RWPE2 (cell line): ENCODE results near the gene ITGA5.

Experiments
- ATAC-seq: fragments of 200-7000 bp; cut with Tn5 transposase; 3 replicates; pipeline ENCODE4 v1.9.1; 2021; ENCODE audit warnings: low read depth
- DNase-seq: peaks from one replicate; pipeline ENCODE4 v3.0.0-alpha.2; 2020; ENCODE audit warnings: low spot score
- H3K27ac ChIP-seq: fragments of 450-650 bp; 2 replicates; pipeline ENCODE4 v1.5.1; 2017; ENCODE audit warnings: mild to moderate bottlenecking; ENCODE audit not compliant: poor library complexity, severe bottlenecking
- H3K27me3 ChIP-seq: fragments of 250-450 bp; sonication (Bioruptor Pico); 2 replicates; pipeline ENCODE4 v1.5.1; 2021; ENCODE audit warnings: mild to moderate bottlenecking, moderate library complexity; ENCODE audit not compliant: insufficient read depth, poor library complexity, severe bottlenecking
- H3K36me3 ChIP-seq: fragments of 250-450 bp; sonication (Bioruptor Pico); 2 replicates; pipeline ENCODE4 v1.5.1; 2020; ENCODE audit warnings: low read depth, mild to moderate bottlenecking, moderate library complexity
- H3K4me1 ChIP-seq: fragments of 250-450 bp; sonication (Bioruptor Pico); 2 replicates; pipeline ENCODE4 v1.5.1; 2021; ENCODE audit warnings: mild to moderate bottlenecking, moderate library complexity; ENCODE audit not compliant: insufficient read depth, poor library complexity, severe bottlenecking
- H3K4me3 ChIP-seq: fragments of 250-450 bp; sonication (Bioruptor Pico); 2 replicates; pipeline ENCODE4 v1.5.1; 2021; ENCODE audit warnings: mild to moderate bottlenecking, moderate library complexity; ENCODE audit not compliant: severe bottlenecking
- H3K9me3 ChIP-seq: fragments of 250-450 bp; sonication (Bioruptor Pico); 2 replicates; pipeline ENCODE4 v1.5.1; 2021; ENCODE audit warnings: mild to moderate bottlenecking, moderate library complexity; ENCODE audit not compliant: severe bottlenecking
- CTCF ChIP-seq: fragments of 450-650 bp; IDR thresholded peaks from one replicate; pipeline ENCODE4 v1.5.1; 2017; ENCODE audit warnings: mild to moderate bottlenecking, moderate library complexity; ENCODE audit not compliant: poor library complexity, severe bottlenecking

The ITGA5 gene

GRCh38 chr12:54364413-54364812 is 54.7 kb downstream of the ITGA5 start, which contains the start of gene GPR84:
GPR84 (minus strand) TSS chr12:54364486; CDS start chr12:54363851, 635 bp downstream.
- H3K27me3 ChIP-seq = no peaks in the 10 kb centered on the region
- no peak within 1 kb of the TSS for H3K4me3 ChIP-seq
- H3K9me3 ChIP-seq = no peaks in the 10 kb centered on the region
- no peak for DNase-seq
- peaks cover 8% of the 10 kb centered on the region for H3K4me1 ChIP-seq
- ATAC-seq = no peak
- TF ChIP-seq CTCF = no peak
- peaks cover 3% of the 10 kb centered on the region; the same call in 1 of the 2 replicates for H3K36me3 ChIP-seq
- H3K27ac ChIP-seq = no peak within 1 kb of the TSS

- H3K4me1 ChIP-seq = peaks cover 8% of the 10 kb centered on the region
- H3K4me3 ChIP-seq = no peak overlapping the region
- no peak overlapping the region for H3K27ac ChIP-seq
- H3K27me3 ChIP-seq = no peaks in the 10 kb centered on the region
- H3K9me3 ChIP-seq = no peaks in the 10 kb centered on the region
- TF ChIP-seq CTCF = no peak
- DNase-seq = no peak
- H3K36me3 ChIP-seq = no peaks in the 10 kb centered on the region
- no peak for ATAC-seq
Measured at GRCh38 chr12:54363618-54364017, 55.4 kb downstream of the ITGA5 start.

DNA sequence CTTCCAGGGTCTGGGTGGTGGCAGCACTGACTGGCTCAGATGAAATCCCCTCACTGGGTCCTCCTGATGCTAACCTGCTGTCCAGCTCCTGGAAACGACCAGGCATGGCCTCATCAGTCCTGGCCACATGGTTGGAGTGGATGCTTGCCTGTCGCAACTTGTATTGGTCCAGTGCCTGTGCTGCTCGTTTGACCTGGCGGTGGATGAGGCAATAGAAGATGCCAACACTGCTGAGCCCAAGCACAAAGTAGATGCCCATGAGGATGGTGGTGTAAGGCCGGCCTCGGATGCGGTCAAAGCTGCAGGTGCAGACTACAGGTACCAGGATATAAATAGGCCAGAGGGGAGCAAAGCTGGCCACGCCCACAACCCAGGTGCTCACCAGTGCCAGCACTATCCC is 56.0 kb downstream of the ITGA5 start:
- ATAC-seq = no peak
- Histone ChIP-seq H3K27ac (no peak overlapping the region), H3K4me3 (no peak overlapping the region), H3K9me3 (no peaks in the 10 kb centered on the region), H3K36me3 (no peaks in the 10 kb centered on the region), H3K4me1 (peaks cover 9% of the 10 kb centered on the region), H3K27me3 (no peaks in the 10 kb centered on the region)
- no peak for DNase-seq
- TF ChIP-seq CTCF = no peak

DNA sequence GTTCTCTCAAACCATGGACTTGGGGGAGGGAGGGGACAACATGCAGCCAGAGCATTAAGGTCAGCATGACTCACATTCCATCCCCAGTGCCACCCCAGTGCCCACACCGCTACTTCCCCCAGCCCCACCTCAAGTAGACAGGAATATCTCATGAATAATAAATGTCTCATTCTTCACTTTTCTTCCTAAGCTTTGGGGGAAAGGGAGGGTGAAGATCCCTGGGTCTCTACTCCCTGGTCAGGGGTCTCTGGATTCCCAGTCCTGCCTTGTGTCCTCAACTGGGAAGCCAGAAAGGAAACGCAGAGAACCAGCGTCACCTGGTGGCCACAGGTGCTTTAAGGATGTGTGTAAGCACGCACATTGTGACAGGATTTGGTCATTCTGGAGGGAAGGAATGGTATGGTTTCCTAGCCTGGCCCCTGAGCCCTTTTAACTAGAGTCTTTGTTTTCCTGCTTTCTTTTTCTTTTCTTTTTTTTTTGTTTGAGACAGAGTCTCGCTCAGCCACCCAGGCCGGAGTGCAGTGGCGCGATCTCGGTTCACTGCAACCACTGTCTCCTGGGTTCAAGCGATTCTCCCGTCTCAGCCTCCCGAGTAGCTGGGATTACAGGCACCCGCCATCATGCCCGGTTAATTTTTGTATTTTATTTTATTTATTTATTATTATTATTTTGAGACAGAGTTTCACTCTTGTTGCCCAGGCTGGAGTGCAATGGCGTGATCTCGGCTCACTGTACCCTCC is 58.2 kb downstream of the ITGA5 start:
- Histone ChIP-seq H3K27ac (peak overlapping the region; percentile 69), H3K4me3 (no peak overlapping the region), H3K27me3 (no peaks in the 10 kb centered on the region), H3K36me3 (no peaks in the 10 kb centered on the region), H3K4me1 (peaks cover 9% of the 10 kb centered on the region), H3K9me3 (no peaks in the 10 kb centered on the region)
- ATAC-seq (peak; percentile 35; the same call in 2 of the 3 replicates), DNase-seq (no peak)
- peak; percentile 94 for TF ChIP-seq CTCF

GRCh38 chr12:54359762-54360351 is 59.2 kb downstream of the ITGA5 start:
- no peaks in the 10 kb centered on the region for H3K9me3 ChIP-seq
- H3K4me3 ChIP-seq = peak overlapping the region; percentile 39
- peaks cover 9% of the 10 kb centered on the region for H3K4me1 ChIP-seq
- peak overlapping the region; percentile 69 for H3K27ac ChIP-seq
- ATAC-seq (no peak), DNase-seq (no peak)
- no peak for TF ChIP-seq CTCF
- no peaks in the 10 kb centered on the region for H3K27me3 ChIP-seq
- no peaks in the 10 kb centered on the region for H3K36me3 ChIP-seq
